Heart left ventricle (tissue), 16 donors: ENCODE results near the gene ADAM15. TPM values are rescaled to one million over a fixed set of nuclear protein-coding genes. Genes with fewer than 3 reads are reported as not detected.

Source experiments
- ATAC-seq, 4 donors: fragments of 200-7000 bp; cut with Tn5 transposase; one replicate each; pipeline ENCODE4 v1.9.1; 2020 to 2022; ENCODE audit warnings: moderate library complexity in 4 of 4, mild to moderate bottlenecking in 3 of 4, moderate number of reproducible peaks in 1 of 4
- DNase-seq, 5 donors: peaks; one replicate each; pipeline ENCODE4 v3.0.0-alpha.2; 2020
- H3K27ac ChIP-seq, 12 donors: fragments of 200-600 bp; sonication (generic) in 4 of 12; one replicate each; pipeline versions ENCODE4 v1.5.0 to v1.8.0; 2016 to 2022; ENCODE audit warnings: mild to moderate bottlenecking in 2 of 12
- H3K27me3 ChIP-seq, 9 donors: fragments of 200-600 bp; sonication (generic) in 2 of 9; one replicate each; pipeline versions ENCODE4 v1.5.1 to v1.8.0; 2016 to 2022; ENCODE audit warnings: mild to moderate bottlenecking in 3 of 9
- H3K36me3 ChIP-seq, 9 donors: fragments of 200-600 bp; sonication (generic) in 2 of 9; one replicate each; pipeline versions ENCODE4 v1.5.0 to v1.8.0; 2018 to 2022; ENCODE audit warnings: mild to moderate bottlenecking in 2 of 9
- H3K4me1 ChIP-seq, 12 donors: fragments of 200-600 bp; sonication (generic) in 4 of 12; one replicate each; pipeline versions ENCODE4 v1.5.0 to v1.8.0; 2016 to 2022; ENCODE audit warnings: mild to moderate bottlenecking in 3 of 12
- H3K4me3 ChIP-seq, 12 donors: fragments of 200-600 bp; sonication (generic) in 4 of 12; one replicate each; pipeline versions ENCODE4 v1.5.0 to v1.8.0; 2017 to 2022; ENCODE audit warnings: mild to moderate bottlenecking in 9 of 12, moderate library complexity in 4 of 12
- H3K9me3 ChIP-seq, 12 donors: fragments of 200-600 bp; sonication (generic) in 4 of 12; one replicate each; pipeline versions ENCODE4 v1.5.0 to v1.8.0; 2016 to 2022; ENCODE audit warnings: mild to moderate bottlenecking in 1 of 12
- POLR2A ChIP-seq, 2 donors: fragments of 450-650 bp; IDR thresholded peaks; one replicate each; pipeline ENCODE4 v1.6.1; 2017; ENCODE audit warnings: antibody characterized with exemption in 2 of 2, mild to moderate bottlenecking in 2 of 2, moderate library complexity in 2 of 2
- WGBS, 4 donors: extraction: QIAGEN DNeasy Blood & Tissue Kit in 2 of 4; methylation state at CpG; one replicate each; pipeline versions ENCODE4 v1.1.5 to v1.1.7; 2013 to 2018; 5-methylcytosine and 5-hydroxymethylcytosine counted together
- intact Hi-C, 10 donors: fragments of 100-400 bp; cut with DNase I; formaldehyde crosslinking; loops; one replicate each; pipeline versions ENCODE4 v1.11.1 to v1.14.2; 2022
- polyA plus RNA-seq, 2 donors: library from polyadenylated mRNA; stranded (reverse); fragments of 200-250 nt; gene quantifications; one replicate each; pipeline ENCODE4 v1.2.3, GENCODE V29; 2013
- total RNA-seq, 9 donors: library from RNA; depleted of rRNA in 2 of 9; stranded (reverse); fragments of >200 nt in 2 of 9; fragmentation: NEBNext Ultra II Directional in 3 of 9; extraction: Animal tissue kit (Norgen Biotek cat#: 25700) in 3 of 9; gene quantifications; one replicate each; pipeline versions ENCODE4 v1.1.0 to v1.2.4, GENCODE V29; 2016 to 2023
- TF ChIP-seq, protein P1 (sequence below), 12 donors: fragments of 200-600 bp; sonication (generic) in 4 of 12; IDR thresholded peaks; one replicate each; pipeline versions ENCODE4 v1.5.0 to v1.8.0; 2018 to 2022; ENCODE audit warnings: antibody characterized with exemption in 12 of 12, mild to moderate bottlenecking in 5 of 12
- donor health status: ischemic (EF 13 %, LVEDD 7.1; RV severe dilation, severe dysfunction).
- donor health status: healthy with polysubstance abuse.
- donor health status: DM: no; HTN: yes; CAD: no.
- donor health status: DM: no; HTN: no; CAD: no.
- donor health status: ischemic (EF 25% LVEDD 6.9; RV normal size, moderate dysfunction).
- donor health status: ischemic (EF 25% LVEDD 5.7; RV mildly dilated, moderate dysfunction).
- donor health status: healthy.
- donor health status: DM: yes; HTN: yes; CAD: no.
- donor health status: ischemic (EF 35%, LVEDD 5.7; RV mildly dilated, moderate dysfunction).
- donor health status: nonischemic (EF 11% LVEDD 7.7; RV severe dilation, severe dysfunction).
- donor health status: DM: yes; HTN: yes; CAD: no.
- donor health status: PGD.
- donor health status: ischemic (EF 29% LVEDD 5.4; RV normal size, mild dysfunction).
- donor health status: nonischemic (EF 23%, LVEDD 6.1; RV moderate dilation, normal function).

The ADAM15 gene
- total and polyA plus RNA-seq, 11 donors: 55.8 to 199 (median 84.2) TPM

DNA sequence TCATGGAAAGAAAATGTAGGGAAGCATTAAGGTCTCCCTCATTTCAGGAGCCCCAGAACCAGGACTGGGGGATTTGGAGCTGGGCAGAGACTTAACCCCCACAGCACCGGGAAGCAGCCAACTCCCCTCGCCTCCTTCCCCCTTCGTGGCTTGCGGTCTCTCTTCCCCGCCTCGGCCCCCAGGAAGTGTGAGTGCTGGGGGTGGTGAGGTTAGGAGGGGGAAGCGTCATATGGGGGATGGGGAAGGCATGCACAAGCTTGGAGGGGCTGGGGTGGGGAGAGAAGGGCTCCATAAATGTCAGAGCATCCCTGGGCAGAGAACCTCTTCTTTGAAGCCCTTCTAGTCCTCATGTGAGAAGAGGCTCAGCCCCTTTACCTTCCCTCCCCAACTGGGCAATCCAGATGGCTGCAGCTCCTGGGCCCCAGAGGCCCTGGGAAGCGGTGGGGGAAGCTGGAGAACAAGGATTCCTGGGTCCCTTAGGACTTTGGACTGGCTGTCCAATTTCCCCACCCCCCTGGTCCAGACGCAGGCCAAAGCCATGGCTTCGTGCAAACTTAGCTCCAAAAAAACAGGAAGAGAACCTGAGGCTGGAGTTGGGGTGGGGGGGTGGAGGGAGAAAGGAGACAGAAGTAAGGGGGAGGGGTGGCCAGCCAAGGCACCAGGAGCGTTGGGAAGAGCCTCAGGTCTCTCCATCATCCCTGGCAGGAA, 40.8 kb upstream of the ADAM15 start:
- Histone ChIP-seq H3K9me3 (no peaks in the 10 kb centered on the region), H3K4me1 (peaks cover 8 to 84% (median 54%) of the 10 kb centered on the region in 12 donors), H3K27me3 (no peaks in the 10 kb centered on the region), H3K27ac (peak overlapping the region in 6 of 12 donors; percentile 10 to 98 (median 44)), H3K36me3 (peaks cover 0 to 16% (median 9%) of the 10 kb centered on the region in 9 donors), H3K4me3 (peak overlapping the region in 2 of 12 donors; percentile 2 to 59)
- intact Hi-C loops: loop anchor here in 2 of 10 donors (5.0 kb wide), 1 partner anchor 43 kb away; no protein-coding TSS in a partner anchor
- ATAC-seq (no peak), DNase-seq (no peak)
- 48 to 71% (median 64%) methylated on average over 11 of the region's 11 CpGs for WGBS, 4 donors
- TF ChIP-seq, protein P1, sequence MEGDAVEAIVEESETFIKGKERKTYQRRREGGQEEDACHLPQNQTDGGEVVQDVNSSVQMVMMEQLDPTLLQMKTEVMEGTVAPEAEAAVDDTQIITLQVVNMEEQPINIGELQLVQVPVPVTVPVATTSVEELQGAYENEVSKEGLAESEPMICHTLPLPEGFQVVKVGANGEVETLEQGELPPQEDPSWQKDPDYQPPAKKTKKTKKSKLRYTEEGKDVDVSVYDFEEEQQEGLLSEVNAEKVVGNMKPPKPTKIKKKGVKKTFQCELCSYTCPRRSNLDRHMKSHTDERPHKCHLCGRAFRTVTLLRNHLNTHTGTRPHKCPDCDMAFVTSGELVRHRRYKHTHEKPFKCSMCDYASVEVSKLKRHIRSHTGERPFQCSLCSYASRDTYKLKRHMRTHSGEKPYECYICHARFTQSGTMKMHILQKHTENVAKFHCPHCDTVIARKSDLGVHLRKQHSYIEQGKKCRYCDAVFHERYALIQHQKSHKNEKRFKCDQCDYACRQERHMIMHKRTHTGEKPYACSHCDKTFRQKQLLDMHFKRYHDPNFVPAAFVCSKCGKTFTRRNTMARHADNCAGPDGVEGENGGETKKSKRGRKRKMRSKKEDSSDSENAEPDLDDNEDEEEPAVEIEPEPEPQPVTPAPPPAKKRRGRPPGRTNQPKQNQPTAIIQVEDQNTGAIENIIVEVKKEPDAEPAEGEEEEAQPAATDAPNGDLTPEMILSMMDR (IDR thresholded peaks at IDR 0.05): no peak
- TF ChIP-seq POLR2A (IDR thresholded peaks at IDR 0.05): no peak

DNA sequence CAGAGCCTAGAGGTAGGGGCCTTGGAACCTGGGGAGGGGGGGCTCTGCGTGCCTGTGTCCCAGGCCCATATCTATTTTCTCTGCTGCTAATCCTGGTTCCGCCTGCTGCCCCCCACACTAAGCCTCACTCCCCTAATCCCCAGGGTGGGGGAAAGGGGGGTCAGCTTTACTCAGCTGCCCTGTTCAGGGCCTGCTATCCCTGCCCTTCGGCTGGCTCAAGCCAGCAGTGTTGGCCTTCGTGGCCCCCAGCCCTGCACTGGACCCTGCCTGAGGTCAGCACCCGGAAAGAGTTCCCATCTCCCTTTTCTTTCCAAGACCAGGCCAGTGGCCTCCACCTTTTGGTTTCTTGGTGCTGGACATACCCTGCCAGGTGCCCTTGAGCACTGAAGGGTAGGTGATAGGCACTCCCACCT, 40.1 kb upstream of the ADAM15 start:
- 68 to 79% (median 76%) methylated on average over 4 to 5 of the region's 5 CpGs for WGBS, 4 donors
- TF ChIP-seq POLR2A (IDR thresholded peaks at IDR 0.05): no peak
- TF ChIP-seq, protein P1 (IDR thresholded peaks at IDR 0.05): no peak
- intact Hi-C loops: loop anchor here in 2 of 10 donors (5.0 kb wide), 1 partner anchor 44 kb away; no protein-coding TSS in a partner anchor
- ATAC-seq (no peak), DNase-seq (peak in 1 of 5 donors; percentile 20)
- Histone ChIP-seq H3K9me3 (no peaks in the 10 kb centered on the region), H3K4me3 (peak overlapping the region in 1 of 12 donors; percentile 59), H3K27ac (peak overlapping the region in 8 of 12 donors; percentile 6 to 97 (median 48)), H3K4me1 (peaks cover 6 to 78% (median 48%) of the 10 kb centered on the region in 12 donors), H3K27me3 (no peaks in the 10 kb centered on the region), H3K36me3 (peaks cover 0 to 19% (median 13%) of the 10 kb centered on the region in 9 donors)

DNA sequence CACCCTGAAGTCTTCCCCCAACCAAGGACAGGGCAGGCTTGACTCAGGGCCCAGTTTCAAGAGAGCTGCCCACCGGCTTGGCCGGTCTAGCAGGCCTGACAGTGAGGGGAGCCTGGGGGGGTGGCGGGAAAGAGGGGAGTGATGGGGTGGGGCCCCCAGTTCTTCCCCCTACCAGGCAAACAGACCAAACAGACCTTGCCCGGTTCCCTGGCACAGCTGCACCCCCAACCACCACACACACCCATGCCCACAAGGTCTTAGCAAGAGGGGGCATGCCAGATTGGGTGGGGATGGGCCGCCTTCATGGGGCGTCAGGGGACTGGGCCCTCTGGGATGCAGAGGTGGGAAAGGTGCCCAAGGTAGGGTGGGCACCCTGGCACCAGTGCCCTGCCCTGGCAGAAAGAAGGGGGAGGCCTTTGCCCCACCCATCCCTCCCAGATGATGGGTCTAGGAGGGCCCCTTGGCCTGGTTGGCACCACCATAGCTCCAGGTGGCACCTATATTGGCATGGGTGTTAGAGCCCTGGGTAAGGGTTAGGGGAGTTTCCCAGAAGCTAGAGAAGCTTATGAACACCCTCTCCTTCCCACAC, 39.6 kb upstream of the ADAM15 start:
- peak overlapping the region in 9 of 12 donors; percentile 6 to 97 (median 46) for H3K27ac ChIP-seq
- peak overlapping the region in 1 of 12 donors; percentile 12 for H3K4me3 ChIP-seq
- H3K4me1 ChIP-seq: peaks cover 3 to 78% (median 43%) of the 10 kb centered on the region in 12 donors
- peaks cover 0 to 25% (median 17%) of the 10 kb centered on the region in 9 donors for H3K36me3 ChIP-seq
- intact Hi-C loops: loop anchor here in 2 of 10 donors (5.0 kb wide), 1 partner anchor 44 kb away; no protein-coding TSS in a partner anchor
- DNase-seq (peak in 1 of 5 donors; percentile 15), ATAC-seq (no peak)
- no peak for TF ChIP-seq POLR2A (IDR thresholded peaks at IDR 0.05)
- TF ChIP-seq, protein P1 (IDR thresholded peaks at IDR 0.05): no peak
- 77 to 93% (median 86%) methylated on average over 5 to 6 of the region's 6 CpGs for WGBS, 4 donors
- H3K9me3 ChIP-seq: no peaks in the 10 kb centered on the region
- H3K27me3 ChIP-seq: no peaks in the 10 kb centered on the region
